ENCODE results near the gene FAM177B.

- TF ChIP-seq POLR2A (IDR thresholded peaks at IDR 0.05), result no peak
- TF ChIP-seq, protein P1, sequence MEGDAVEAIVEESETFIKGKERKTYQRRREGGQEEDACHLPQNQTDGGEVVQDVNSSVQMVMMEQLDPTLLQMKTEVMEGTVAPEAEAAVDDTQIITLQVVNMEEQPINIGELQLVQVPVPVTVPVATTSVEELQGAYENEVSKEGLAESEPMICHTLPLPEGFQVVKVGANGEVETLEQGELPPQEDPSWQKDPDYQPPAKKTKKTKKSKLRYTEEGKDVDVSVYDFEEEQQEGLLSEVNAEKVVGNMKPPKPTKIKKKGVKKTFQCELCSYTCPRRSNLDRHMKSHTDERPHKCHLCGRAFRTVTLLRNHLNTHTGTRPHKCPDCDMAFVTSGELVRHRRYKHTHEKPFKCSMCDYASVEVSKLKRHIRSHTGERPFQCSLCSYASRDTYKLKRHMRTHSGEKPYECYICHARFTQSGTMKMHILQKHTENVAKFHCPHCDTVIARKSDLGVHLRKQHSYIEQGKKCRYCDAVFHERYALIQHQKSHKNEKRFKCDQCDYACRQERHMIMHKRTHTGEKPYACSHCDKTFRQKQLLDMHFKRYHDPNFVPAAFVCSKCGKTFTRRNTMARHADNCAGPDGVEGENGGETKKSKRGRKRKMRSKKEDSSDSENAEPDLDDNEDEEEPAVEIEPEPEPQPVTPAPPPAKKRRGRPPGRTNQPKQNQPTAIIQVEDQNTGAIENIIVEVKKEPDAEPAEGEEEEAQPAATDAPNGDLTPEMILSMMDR (IDR thresholded peaks at IDR 0.05), result no peak
Measured at GRCh38 chr1:222728746-222729145, 8.3 kb upstream of the FAM177B start.

Data from upper lobe of left lung (tissue), 4 donors.